ENCODE data around the gene CERS6. TPM values are rescaled to one million over a fixed set of nuclear protein-coding genes. Genes with fewer than 3 reads are reported as not detected.
A peak's percentile ranks its signal among the peaks of the same experiment; 100 is the strongest.

Gene CERS6
- total RNA-seq, 2 donors from 2014 or later = 8.2 to 8.4 TPM

GRCh38 chr2:168607992-168608391 is 151.9 kb downstream of the CERS6 start:
- DNase-seq (no peak), ATAC-seq (no peak)
- Mint-ChIP-seq H3K27me3 (no peaks in the 10 kb centered on the region), H3K4me1 (peaks cover 5% of the 10 kb centered on the region), H3K27ac (no peak overlapping the region), H3K4me3 (no peak overlapping the region), H3K36me3 (ENCODE audit: low read depth) (no peaks in the 10 kb centered on the region)
- no peaks in the 10 kb centered on the region for H3K9me3 ChIP-seq (ENCODE audit: control insufficient read depth, low read length, poor library complexity, severe bottlenecking)

- no peaks in the 10 kb centered on the region for H3K9me3 ChIP-seq (ENCODE audit: control insufficient read depth, low read length, poor library complexity, severe bottlenecking)
- Mint-ChIP-seq H3K36me3 (ENCODE audit: low read depth) (no peaks in the 10 kb centered on the region), H3K4me3 (no peak overlapping the region), H3K4me1 (peaks cover 5% of the 10 kb centered on the region), H3K27me3 (no peaks in the 10 kb centered on the region), H3K27ac (no peak overlapping the region)
- ATAC-seq = no peak
- DNase-seq = no peak
These were observed 152.7 kb downstream of the CERS6 start for GRCh38 chr2:168608796-168609195.

GRCh38 chr2:168611091-168611490 is 155.0 kb downstream of the CERS6 start:
- DNase-seq = no peak
- Mint-ChIP-seq H3K27ac (no peak overlapping the region), H3K4me3 (no peak overlapping the region), H3K27me3 (no peaks in the 10 kb centered on the region), H3K36me3 (ENCODE audit: low read depth) (peaks cover 3% of the 10 kb centered on the region), H3K4me1 (peaks cover 5% of the 10 kb centered on the region)
- no peak for ATAC-seq
- H3K9me3 ChIP-seq (ENCODE audit: control insufficient read depth, low read length, poor library complexity, severe bottlenecking) = no peaks in the 10 kb centered on the region

GRCh38 chr2:168611896-168612650 is 156.0 kb downstream of the CERS6 start:
- H3K4me1 Mint-ChIP-seq = peaks cover 5% of the 10 kb centered on the region
- no peak overlapping the region for H3K27ac Mint-ChIP-seq
- no peak for ATAC-seq

GRCh38 chr2:168612719-168613118 is 156.6 kb downstream of the CERS6 start:
- H3K27ac Mint-ChIP-seq = no peak overlapping the region
- no peaks in the 10 kb centered on the region for H3K27me3 Mint-ChIP-seq
- DNase-seq (no peak), ATAC-seq (no peak)
- no peak overlapping the region for H3K4me3 Mint-ChIP-seq
- H3K9me3 ChIP-seq (ENCODE audit: control insufficient read depth, low read length, poor library complexity, severe bottlenecking) = no peaks in the 10 kb centered on the region
- peaks cover 5% of the 10 kb centered on the region for H3K4me1 Mint-ChIP-seq
- peaks cover 3% of the 10 kb centered on the region for H3K36me3 Mint-ChIP-seq (ENCODE audit: low read depth)

More at GRCh38 chr2:168611896-168612650, 156.0 kb downstream of the CERS6 start:
- no peak for DNase-seq
- no peaks in the 10 kb centered on the region for H3K9me3 ChIP-seq (ENCODE audit: control insufficient read depth, low read length, poor library complexity, severe bottlenecking)
- H3K4me3 Mint-ChIP-seq = no peak overlapping the region
- H3K27me3 Mint-ChIP-seq = no peaks in the 10 kb centered on the region
- H3K36me3 Mint-ChIP-seq (ENCODE audit: low read depth) = peaks cover 3% of the 10 kb centered on the region

GRCh38 chr2:168613551-168613950 is 157.5 kb downstream of the CERS6 start:
- peaks cover 5% of the 10 kb centered on the region for H3K4me1 Mint-ChIP-seq
- DNase-seq (no peak), ATAC-seq (no peak)
- no peaks in the 10 kb centered on the region for H3K9me3 ChIP-seq (ENCODE audit: control insufficient read depth, low read length, poor library complexity, severe bottlenecking)
- H3K27me3 Mint-ChIP-seq = no peaks in the 10 kb centered on the region
- H3K36me3 Mint-ChIP-seq (ENCODE audit: low read depth) = peaks cover 3% of the 10 kb centered on the region
- no peak overlapping the region for H3K4me3 Mint-ChIP-seq
- H3K27ac Mint-ChIP-seq = no peak overlapping the region

GRCh38 chr2:168614172-168615018 is 158.3 kb downstream of the CERS6 start:
- DNase-seq = no peak

GRCh38 chr2:168620554-168620953 is 164.5 kb downstream of the CERS6 start:
- no peaks in the 10 kb centered on the region for H3K36me3 Mint-ChIP-seq (ENCODE audit: low read depth)
- peaks cover 4% of the 10 kb centered on the region for H3K4me1 Mint-ChIP-seq
- H3K27me3 Mint-ChIP-seq = no peaks in the 10 kb centered on the region
- no peak for DNase-seq
- ATAC-seq = no peak
- no peak overlapping the region for H3K27ac Mint-ChIP-seq
- H3K4me3 Mint-ChIP-seq = no peak overlapping the region
- H3K9me3 ChIP-seq (ENCODE audit: control insufficient read depth, low read length, poor library complexity, severe bottlenecking) = no peaks in the 10 kb centered on the region

More at GRCh38 chr2:168614172-168615018, 158.3 kb downstream of the CERS6 start:
- ATAC-seq = no peak
- H3K36me3 Mint-ChIP-seq (ENCODE audit: low read depth) = peaks cover 3% of the 10 kb centered on the region
- peaks cover 5% of the 10 kb centered on the region for H3K4me1 Mint-ChIP-seq
- H3K27ac Mint-ChIP-seq = no peak overlapping the region
- no peak overlapping the region for H3K4me3 Mint-ChIP-seq
- H3K27me3 Mint-ChIP-seq = no peaks in the 10 kb centered on the region
- H3K9me3 ChIP-seq (ENCODE audit: control insufficient read depth, low read length, poor library complexity, severe bottlenecking) = no peaks in the 10 kb centered on the region

- ATAC-seq (no peak), DNase-seq (no peak)
- H3K4me1 Mint-ChIP-seq = peaks cover 11% of the 10 kb centered on the region
- H3K27ac Mint-ChIP-seq = no peak overlapping the region
- no peaks in the 10 kb centered on the region for H3K27me3 Mint-ChIP-seq
- H3K36me3 Mint-ChIP-seq (ENCODE audit: low read depth) = no peaks in the 10 kb centered on the region
- no peaks in the 10 kb centered on the region for H3K9me3 ChIP-seq (ENCODE audit: control insufficient read depth, low read length, poor library complexity, severe bottlenecking)
- H3K4me3 Mint-ChIP-seq = no peak overlapping the region
These were observed 166.5 kb downstream of the CERS6 start for GRCh38 chr2:168622559-168622958.

GRCh38 chr2:168624028-168624427 is 168.0 kb downstream of the CERS6 start:
- Mint-ChIP-seq H3K4me3 (no peak overlapping the region), H3K27me3 (no peaks in the 10 kb centered on the region), H3K36me3 (ENCODE audit: low read depth) (no peaks in the 10 kb centered on the region), H3K27ac (no peak overlapping the region), H3K4me1 (peaks cover 11% of the 10 kb centered on the region)
- DNase-seq (no peak), ATAC-seq (no peak)
- H3K9me3 ChIP-seq (ENCODE audit: control insufficient read depth, low read length, poor library complexity, severe bottlenecking) = no peaks in the 10 kb centered on the region

- ATAC-seq (no peak), DNase-seq (no peak)
- no peaks in the 10 kb centered on the region for H3K27me3 Mint-ChIP-seq
- H3K4me1 Mint-ChIP-seq = peaks cover 11% of the 10 kb centered on the region
- H3K9me3 ChIP-seq (ENCODE audit: control insufficient read depth, low read length, poor library complexity, severe bottlenecking) = no peaks in the 10 kb centered on the region
- no peaks in the 10 kb centered on the region for H3K36me3 Mint-ChIP-seq (ENCODE audit: low read depth)
- no peak overlapping the region for H3K4me3 Mint-ChIP-seq
- H3K27ac Mint-ChIP-seq = peak overlapping the region; percentile 37
These were observed 170.0 kb downstream of the CERS6 start for GRCh38 chr2:168626096-168626495.

- Mint-ChIP-seq H3K27me3 (no peaks in the 10 kb centered on the region), H3K27ac (peak overlapping the region; percentile 37), H3K36me3 (ENCODE audit: low read depth) (no peaks in the 10 kb centered on the region), H3K4me1 (peaks cover 11% of the 10 kb centered on the region), H3K4me3 (no peak overlapping the region)
- ATAC-seq = no peak
- DNase-seq = no peak
- no peaks in the 10 kb centered on the region for H3K9me3 ChIP-seq (ENCODE audit: control insufficient read depth, low read length, poor library complexity, severe bottlenecking)
These were observed 170.6 kb downstream of the CERS6 start for GRCh38 chr2:168626647-168627046.

- H3K27me3 Mint-ChIP-seq = no peaks in the 10 kb centered on the region
- H3K4me3 Mint-ChIP-seq = no peak overlapping the region
- no peaks in the 10 kb centered on the region for H3K9me3 ChIP-seq (ENCODE audit: control insufficient read depth, low read length, poor library complexity, severe bottlenecking)
- peaks cover 8% of the 10 kb centered on the region for H3K4me1 Mint-ChIP-seq
- no peak for ATAC-seq
- H3K36me3 Mint-ChIP-seq (ENCODE audit: low read depth) = no peaks in the 10 kb centered on the region
- no peak overlapping the region for H3K27ac Mint-ChIP-seq
- no peak for DNase-seq
These were observed 176.6 kb downstream of the CERS6 start for GRCh38 chr2:168632709-168633121.
